ENCODE data around the gene HASPIN.
A peak's percentile ranks its signal among the peaks of the same experiment; 100 is the strongest.

The HASPIN gene

DNA sequence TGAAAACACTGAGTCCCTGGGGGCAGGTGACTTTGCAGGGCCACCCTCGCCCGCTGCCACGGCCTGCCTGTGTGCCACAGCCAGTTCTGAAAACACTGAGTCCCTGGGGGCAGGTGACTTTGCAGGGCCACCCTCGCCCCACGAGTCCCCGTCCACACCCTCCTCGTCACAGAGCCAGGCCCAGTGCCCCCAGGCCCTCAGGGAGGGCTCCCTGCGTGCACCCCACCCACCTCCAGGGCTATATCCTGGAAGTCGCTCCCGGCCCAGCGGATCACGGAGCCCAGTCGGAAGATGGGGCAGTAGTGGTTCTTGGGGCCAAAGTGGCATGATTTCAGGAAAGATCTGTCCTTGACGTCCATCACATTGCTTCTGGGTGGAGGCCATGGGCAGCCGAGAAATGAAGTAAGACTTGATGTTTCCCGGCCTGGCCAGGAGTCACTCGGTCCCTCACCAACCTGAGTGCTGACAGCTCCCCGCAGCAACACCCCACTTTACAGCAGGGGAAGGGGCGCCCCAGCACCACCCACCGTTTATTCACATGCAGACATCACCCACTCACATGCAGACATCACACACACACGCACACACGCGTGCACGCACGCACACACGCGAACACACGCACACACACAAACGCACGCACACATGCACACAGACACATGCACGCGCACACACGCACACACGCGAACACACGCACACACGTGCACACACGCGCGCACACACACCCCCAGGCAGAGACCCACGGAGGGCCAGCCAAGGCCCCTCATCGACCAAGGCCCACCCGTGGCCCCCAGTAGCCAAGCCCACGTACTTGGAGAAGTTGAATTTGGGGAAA is 34.2 kb upstream of the HASPIN start:
- no peak overlapping the region for H3K4me3 ChIP-seq (ENCODE audit: low read depth, low read length)
- DNase-seq (ENCODE audit: low read depth, low spot score): no peak
- in situ Hi-C loops (cut with HindIII; ENCODE audit: low sequenced_read_pairs): no loop called here
- TF ChIP-seq, protein P1, sequence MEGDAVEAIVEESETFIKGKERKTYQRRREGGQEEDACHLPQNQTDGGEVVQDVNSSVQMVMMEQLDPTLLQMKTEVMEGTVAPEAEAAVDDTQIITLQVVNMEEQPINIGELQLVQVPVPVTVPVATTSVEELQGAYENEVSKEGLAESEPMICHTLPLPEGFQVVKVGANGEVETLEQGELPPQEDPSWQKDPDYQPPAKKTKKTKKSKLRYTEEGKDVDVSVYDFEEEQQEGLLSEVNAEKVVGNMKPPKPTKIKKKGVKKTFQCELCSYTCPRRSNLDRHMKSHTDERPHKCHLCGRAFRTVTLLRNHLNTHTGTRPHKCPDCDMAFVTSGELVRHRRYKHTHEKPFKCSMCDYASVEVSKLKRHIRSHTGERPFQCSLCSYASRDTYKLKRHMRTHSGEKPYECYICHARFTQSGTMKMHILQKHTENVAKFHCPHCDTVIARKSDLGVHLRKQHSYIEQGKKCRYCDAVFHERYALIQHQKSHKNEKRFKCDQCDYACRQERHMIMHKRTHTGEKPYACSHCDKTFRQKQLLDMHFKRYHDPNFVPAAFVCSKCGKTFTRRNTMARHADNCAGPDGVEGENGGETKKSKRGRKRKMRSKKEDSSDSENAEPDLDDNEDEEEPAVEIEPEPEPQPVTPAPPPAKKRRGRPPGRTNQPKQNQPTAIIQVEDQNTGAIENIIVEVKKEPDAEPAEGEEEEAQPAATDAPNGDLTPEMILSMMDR (IDR thresholded peaks at IDR 0.05; ENCODE audit: low read depth, low read length): no peak

DNA sequence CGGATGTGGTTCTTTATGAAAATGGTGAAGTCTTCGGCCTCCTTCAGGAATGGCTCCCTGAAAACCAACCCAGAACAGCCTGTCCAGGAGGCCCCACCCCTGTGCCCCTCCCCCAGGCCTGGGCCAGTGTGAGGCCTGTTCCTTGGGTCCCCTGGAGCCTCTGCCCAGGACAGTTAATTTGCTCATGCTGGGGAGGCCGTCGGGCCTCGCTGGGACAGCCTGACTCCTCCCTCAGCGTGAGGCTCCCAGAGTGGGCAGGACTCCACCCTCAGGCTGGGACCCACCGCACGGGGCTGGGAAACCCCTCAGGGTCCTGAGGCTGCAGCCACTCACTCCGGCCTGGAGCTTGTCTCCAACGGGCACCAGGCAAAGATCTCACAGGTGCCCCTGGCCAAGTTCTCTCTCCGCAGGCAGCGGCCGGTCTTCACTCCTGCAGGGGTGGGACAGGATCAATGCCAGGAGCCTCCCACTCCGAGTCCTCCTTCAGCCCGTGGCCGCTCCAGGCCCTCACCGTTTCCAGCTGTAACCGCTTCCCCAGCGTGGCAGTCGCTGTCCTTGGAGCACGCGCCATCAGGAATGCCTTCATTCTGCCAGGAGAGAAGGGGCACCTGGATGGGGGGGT is 33.5 kb upstream of the HASPIN start:
- TF ChIP-seq, protein P1 (IDR thresholded peaks at IDR 0.05; ENCODE audit: low read depth, low read length): no peak
- DNase-seq (ENCODE audit: low read depth, low spot score): no peak
- no peak overlapping the region for H3K4me3 ChIP-seq (ENCODE audit: low read depth, low read length)
- in situ Hi-C loops (cut with HindIII; ENCODE audit: low sequenced_read_pairs): no loop called here

DNA sequence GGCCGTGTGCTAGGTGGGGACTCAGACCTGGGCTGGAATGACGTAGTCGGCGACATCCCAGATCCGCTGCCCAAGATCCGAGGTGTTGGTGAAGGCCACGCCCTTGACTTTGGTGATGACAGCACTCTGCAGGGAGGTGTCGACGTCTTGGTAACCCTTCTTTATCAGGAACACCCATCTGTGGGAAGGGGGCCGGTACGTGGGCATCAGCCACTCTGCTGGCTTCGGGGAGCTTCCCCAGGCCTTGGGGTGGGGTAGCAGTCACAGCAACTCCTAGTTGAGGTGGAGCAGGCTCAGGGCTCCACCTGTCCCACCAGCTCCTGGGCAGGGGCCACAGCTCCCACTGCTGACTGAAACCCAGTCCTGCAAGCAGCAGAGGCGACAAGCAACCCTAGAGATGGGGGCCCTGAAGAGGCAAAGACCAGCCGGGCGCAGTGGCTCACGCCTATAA is 32.1 kb upstream of the HASPIN start:
- no peak overlapping the region for H3K4me3 ChIP-seq (ENCODE audit: low read depth, low read length)
- DNase-seq (ENCODE audit: low read depth, low spot score): no peak
- in situ Hi-C loops (cut with HindIII; ENCODE audit: low sequenced_read_pairs): no loop called here
- TF ChIP-seq, protein P1 (IDR thresholded peaks at IDR 0.05; ENCODE audit: low read depth, low read length): no peak

DNA sequence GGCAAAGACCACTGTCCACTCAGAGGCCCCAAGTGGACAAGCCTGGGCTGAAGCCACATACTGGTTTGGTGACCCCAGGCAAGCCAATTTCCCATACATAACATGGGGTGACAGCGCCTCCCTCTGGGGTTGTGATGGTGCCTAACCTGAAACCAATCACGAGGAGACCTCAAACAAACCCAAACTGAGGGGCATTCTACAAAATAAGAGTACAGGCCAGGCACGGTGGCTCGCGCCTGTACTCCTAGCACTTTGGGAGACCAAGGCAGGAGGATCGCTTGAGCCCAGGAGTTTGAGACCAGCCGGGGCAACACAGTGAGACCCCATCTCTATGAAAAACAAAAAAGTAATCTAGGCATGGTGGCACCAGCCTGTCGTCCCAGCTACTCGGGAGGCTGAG is 31.4 kb upstream of the HASPIN start:
- DNase-seq (ENCODE audit: low read depth, low spot score): no peak
- no peak overlapping the region for H3K4me3 ChIP-seq (ENCODE audit: low read depth, low read length)
- TF ChIP-seq, protein P1 (IDR thresholded peaks at IDR 0.05; ENCODE audit: low read depth, low read length): peak; percentile 4
- in situ Hi-C loops (cut with HindIII; ENCODE audit: low sequenced_read_pairs): no loop called here

DNA sequence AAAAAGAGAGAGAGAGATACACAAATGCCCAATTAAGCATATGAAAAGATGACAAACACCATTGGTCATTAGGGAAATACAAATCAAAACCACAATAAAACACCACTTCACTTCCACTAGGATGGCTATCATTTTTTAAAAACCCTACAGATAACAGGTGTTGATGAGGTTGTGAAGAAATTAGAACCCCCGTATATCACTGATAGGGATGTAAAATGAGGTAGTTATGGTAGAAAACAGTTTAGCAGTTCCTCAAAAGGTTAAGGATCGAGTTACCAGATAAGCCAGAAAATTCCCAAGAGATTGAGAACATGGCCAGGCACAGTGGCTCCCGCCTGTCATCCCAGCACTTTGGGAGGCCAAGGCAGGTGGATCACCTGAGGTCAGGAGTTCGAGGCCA is 30.6 kb upstream of the HASPIN start:
- H3K4me3 ChIP-seq (ENCODE audit: low read depth, low read length): no peak overlapping the region
- in situ Hi-C loops (cut with HindIII; ENCODE audit: low sequenced_read_pairs): no loop called here
- TF ChIP-seq, protein P1 (IDR thresholded peaks at IDR 0.05; ENCODE audit: low read depth, low read length): no peak
- DNase-seq (ENCODE audit: low read depth, low spot score): no peak

DNA sequence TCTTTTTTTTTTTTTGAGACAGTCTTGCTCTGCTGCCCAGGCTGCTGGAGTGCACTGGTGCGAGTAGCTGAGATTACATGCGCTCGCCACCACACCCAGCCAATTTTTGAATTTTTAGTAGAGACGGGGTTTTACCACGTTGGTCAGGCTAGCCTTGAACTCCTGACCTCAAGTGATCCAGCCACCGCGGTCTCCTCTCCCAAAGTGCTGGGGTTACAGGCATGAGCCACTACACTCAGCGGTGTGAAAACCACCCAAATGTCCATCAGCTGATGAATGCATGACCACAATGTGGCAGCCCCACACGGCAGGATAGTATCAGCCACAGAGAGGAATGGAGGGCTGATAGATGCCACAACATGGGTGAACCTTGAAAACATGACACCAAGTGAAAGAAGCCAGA is 29.9 kb upstream of the HASPIN start:
- TF ChIP-seq, protein P1 (IDR thresholded peaks at IDR 0.05; ENCODE audit: low read depth, low read length): no peak
- DNase-seq (ENCODE audit: low read depth, low spot score): no peak
- H3K4me3 ChIP-seq (ENCODE audit: low read depth, low read length): no peak overlapping the region
- in situ Hi-C loops (cut with HindIII; ENCODE audit: low sequenced_read_pairs): no loop called here
